Right cardiac atrium (tissue), 5 donors: ENCODE data around the gene ZNF581. TPM values are rescaled to one million over a fixed set of nuclear protein-coding genes. Genes with fewer than 3 reads are reported as not detected.
A peak's percentile ranks its signal among the peaks of the same experiment; 100 is the strongest.

Experiments used
- ATAC-seq, 2 donors: fragments of 200-7000 bp; cut with Tn5 transposase; one replicate each; pipeline versions ENCODE4 v1.8.0 to v1.9.1; 2020; ENCODE audit warnings: moderate library complexity in 2 of 2, mild to moderate bottlenecking in 1 of 2
- DNase-seq, 3 donors: peaks; one replicate each; pipeline ENCODE4 v3.0.0-alpha.2; 2020
- H3K27ac ChIP-seq: one replicate; pipeline ENCODE4 v1.5.1; 2013; ENCODE audit warnings: mild to moderate bottlenecking, low read length, control low read depth, moderate library complexity
- H3K27me3 ChIP-seq: one replicate; pipeline ENCODE4 v1.6.1; 2013; ENCODE audit not compliant: control insufficient read depth, insufficient read depth
- H3K4me1 ChIP-seq: one replicate; pipeline ENCODE4 v1.6.1; 2013; ENCODE audit warnings: low read length; ENCODE audit not compliant: control insufficient read depth, insufficient read depth
- H3K4me3 ChIP-seq: one replicate; pipeline ENCODE4 v1.5.1; 2013; ENCODE audit warnings: low read length, control low read depth
- H3K9me3 ChIP-seq: one replicate; pipeline ENCODE4 v1.6.1; 2013; ENCODE audit warnings: low read length; ENCODE audit not compliant: control insufficient read depth
- WGBS: extraction: QIAGEN DNeasy Blood & Tissue Kit; methylation state at CpG from one replicate; pipeline ENCODE4 v1.1.7; 2013; 5-methylcytosine and 5-hydroxymethylcytosine counted together
- intact Hi-C, 4 donors: fragments of 100-400 bp; cut with DNase I; formaldehyde crosslinking; loops; one replicate each; pipeline versions ENCODE4 v1.11.0 to v1.14.0; 2022 to 2023
- long read RNA-seq, 4 donors: library from polyadenylated mRNA; unstranded; transcript quantifications; one replicate each; pipeline ENCODE4 v2.0.0, GENCODE V29; 2020 to 2021
- polyA plus RNA-seq: library from polyadenylated mRNA; stranded (reverse); fragments of 200-250 nt; gene quantifications from one replicate; pipeline ENCODE4 v1.2.3, GENCODE V29; 2013
- total RNA-seq, 4 donors: library from RNA; stranded (reverse); fragmentation: NEBNext Ultra II Directional; extraction: Animal tissue kit (Norgen Biotek cat#: 25700); gene quantifications; one replicate each; pipeline ENCODE4 v1.2.1, GENCODE V29; 2021
- donor health status: healthy with polysubstance abuse.
- donor health status: DM: no; HTN: yes; CAD: no.
- donor health status: DM: no; HTN: no; CAD: no.
- donor health status: DM: no; HTN: yes; CAD: no; lungs with severe emphysema.
- donor health status: DM: yes; HTN: yes; CAD: no.

The ZNF581 gene, protein sequence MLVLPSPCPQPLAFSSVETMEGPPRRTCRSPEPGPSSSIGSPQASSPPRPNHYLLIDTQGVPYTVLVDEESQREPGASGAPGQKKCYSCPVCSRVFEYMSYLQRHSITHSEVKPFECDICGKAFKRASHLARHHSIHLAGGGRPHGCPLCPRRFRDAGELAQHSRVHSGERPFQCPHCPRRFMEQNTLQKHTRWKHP
- 10 to 100 TPM in 1 of 4 donors, 1 to 10 TPM in 3; 7.7 to 12.5 (median 9.3) TPM for total RNA-seq
- polyA plus RNA-seq = 6.3 TPM
- long read RNA-seq, donor 1, transcript ZNF581-201 (2 exons, 1,298 nt) = major isoform, 9 of 11 reads
- long read RNA-seq, donor 1, partial matches to known transcripts = 0 of 11 reads
- long read RNA-seq, donor 1, other reads (novel, unspliced or antisense) = 2 of 11 reads
- long read RNA-seq, donor 2, transcript ZNF581-201 (2 exons, 1,298 nt) = major isoform, 7 of 8 reads
- long read RNA-seq, donor 2, partial matches to known transcripts = 0 of 8 reads
- long read RNA-seq, donor 2, other reads (novel, unspliced or antisense) = 1 of 8 reads
- long read RNA-seq, donor 3, transcript ZNF581-201 (2 exons, 1,298 nt) = major isoform, 16 of 16 reads
- long read RNA-seq, donor 3, partial matches to known transcripts = 0 of 16 reads
- long read RNA-seq, donor 3, other reads (novel, unspliced or antisense) = 0 of 16 reads
- long read RNA-seq, donor 4, transcript ZNF581-201 (2 exons, 1,298 nt) = major isoform, 8 of 12 reads
- long read RNA-seq, donor 4, partial matches to known transcripts = 1 of 12 reads
- long read RNA-seq, donor 4, other reads (novel, unspliced or antisense) = 2 of 12 reads

DNA sequence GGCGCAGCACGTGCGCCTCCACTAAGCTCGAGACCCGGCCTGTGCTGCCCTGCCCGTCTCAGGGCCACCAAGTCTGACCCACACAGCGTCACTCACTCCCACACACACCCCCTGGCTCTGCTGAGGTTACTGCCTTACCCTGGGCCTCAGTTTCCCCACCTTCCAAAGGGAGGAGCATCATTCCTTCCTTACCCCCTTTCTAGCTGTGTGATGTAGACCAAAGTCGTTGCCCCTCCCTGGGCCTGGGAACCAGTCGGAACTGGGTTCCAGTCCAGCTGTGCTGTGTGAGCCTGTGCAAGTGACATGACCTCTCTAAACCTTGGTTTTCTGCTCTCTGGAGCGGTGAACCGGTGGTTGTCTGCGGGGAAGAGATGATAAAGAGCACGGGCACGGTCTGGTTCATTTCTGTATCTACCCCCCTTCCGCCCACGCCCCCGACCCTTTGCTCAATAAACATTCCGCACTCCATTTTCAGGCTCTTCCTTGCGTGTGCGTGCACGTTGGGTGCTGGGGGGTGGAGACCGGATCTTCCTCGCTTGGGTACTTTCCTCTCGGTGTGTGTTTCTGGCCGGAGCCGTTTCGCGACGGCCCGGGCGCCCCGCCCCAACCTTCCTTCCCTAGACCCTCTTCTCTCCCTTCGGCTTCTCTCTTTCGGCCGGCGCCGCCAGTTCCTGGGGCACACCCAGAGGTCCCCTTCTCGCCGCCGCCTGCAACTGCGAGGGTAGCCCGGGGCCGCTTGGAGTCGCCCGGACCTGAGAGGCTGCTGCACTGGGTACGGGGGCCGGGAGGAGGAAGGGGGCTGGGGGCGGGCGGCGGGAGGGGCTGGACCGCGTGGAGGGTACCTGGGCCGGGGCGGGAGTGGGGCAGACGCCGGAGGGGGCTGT, at the start of gene ZNF581:
TSS of gene ZNF581 (plus strand) at position 647 of the 884 bp plus-strand sequence. CDS start 923 bp downstream, outside the sequence.
- peak within 1 kb of the TSS; percentile 73 for H3K27ac ChIP-seq
- ATAC-seq = peak; percentile 44 to 52
- peaks cover 6% of the 10 kb centered on the region for H3K4me1 ChIP-seq
- intact Hi-C loops = no loop called here
- H3K27me3 ChIP-seq = no peaks in the 10 kb centered on the region
- no peaks in the 10 kb centered on the region for H3K9me3 ChIP-seq
- 2% methylated on average over 56 of the region's 56 CpGs for WGBS
- H3K4me3 ChIP-seq = peak within 1 kb of the TSS; percentile 85
- DNase-seq = peak; percentile 74 to 89 (median 88)

DNA sequence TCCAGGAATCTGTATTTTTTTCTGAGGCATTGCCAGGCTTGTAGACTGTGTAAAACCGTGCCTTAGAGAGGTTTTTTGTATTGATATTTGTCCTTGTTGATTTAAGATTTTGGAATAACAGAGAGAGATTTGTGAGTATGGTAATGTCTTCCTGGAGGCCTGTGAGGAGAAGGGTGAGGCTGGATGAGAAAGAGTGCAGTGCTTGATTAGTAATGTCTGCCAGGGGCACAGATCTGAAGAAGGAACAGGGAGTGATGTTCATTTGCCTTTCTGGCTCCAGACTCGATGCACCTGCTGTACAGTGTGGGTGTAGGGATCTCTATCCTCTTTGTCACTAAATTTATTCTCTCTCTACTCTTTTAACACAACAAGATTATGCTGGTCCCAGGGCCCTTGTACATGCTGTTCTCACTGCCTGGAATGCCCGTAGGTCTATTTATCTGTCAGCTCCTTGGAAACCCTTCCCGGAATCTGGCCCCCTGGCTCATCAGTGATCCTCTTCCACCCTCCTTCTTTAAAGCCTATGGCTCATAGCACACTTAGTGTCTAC, 48.4 kb upstream of the ZNF581 start:
- Histone ChIP-seq H3K27ac (no peak overlapping the region), H3K4me1 (no peaks in the 10 kb centered on the region), H3K4me3 (no peak overlapping the region), H3K9me3 (no peaks in the 10 kb centered on the region), H3K27me3 (no peaks in the 10 kb centered on the region)
- DNase-seq (peak in 2 of 3 donors; percentile 10 to 33), ATAC-seq (no peak)
- WGBS = 82% methylated on average over 4 of the region's 4 CpGs
- intact Hi-C loops = loop anchor here in 1 of 4 donors (10.0 kb wide), 1 partner anchor 80 kb away; no protein-coding TSS in a partner anchor

DNA sequence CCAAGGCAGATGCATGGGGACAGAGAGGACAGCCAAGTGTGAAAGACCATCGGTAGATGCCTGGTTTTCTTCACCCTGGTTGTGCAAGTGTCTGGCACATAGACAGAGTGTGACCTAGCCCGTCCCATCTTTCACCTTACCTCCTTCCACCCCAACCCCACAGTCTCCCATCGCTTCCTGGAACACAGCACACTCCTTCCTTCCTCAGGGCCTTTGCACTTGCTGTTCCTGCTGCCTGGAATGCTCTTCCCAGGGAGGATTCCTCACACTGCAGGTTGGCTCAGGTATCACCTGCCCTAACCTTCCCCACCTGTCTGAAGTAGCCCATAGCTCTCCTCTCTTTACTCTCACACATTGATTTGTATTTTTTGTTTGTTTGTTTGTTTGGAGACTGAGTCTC, 47.1 kb upstream of the ZNF581 start:
- ATAC-seq (no peak), DNase-seq (peak in 1 of 3 donors; percentile 2)
- H3K4me1 ChIP-seq = no peaks in the 10 kb centered on the region
- intact Hi-C loops = loop anchor here in 1 of 4 donors (10.0 kb wide), 1 partner anchor 82 kb away; no protein-coding TSS in a partner anchor
- H3K4me3 ChIP-seq = no peak overlapping the region
- 98% methylated on average over 3 of the region's 3 CpGs for WGBS
- no peak overlapping the region for H3K27ac ChIP-seq
- H3K27me3 ChIP-seq = no peaks in the 10 kb centered on the region
- no peaks in the 10 kb centered on the region for H3K9me3 ChIP-seq

DNA sequence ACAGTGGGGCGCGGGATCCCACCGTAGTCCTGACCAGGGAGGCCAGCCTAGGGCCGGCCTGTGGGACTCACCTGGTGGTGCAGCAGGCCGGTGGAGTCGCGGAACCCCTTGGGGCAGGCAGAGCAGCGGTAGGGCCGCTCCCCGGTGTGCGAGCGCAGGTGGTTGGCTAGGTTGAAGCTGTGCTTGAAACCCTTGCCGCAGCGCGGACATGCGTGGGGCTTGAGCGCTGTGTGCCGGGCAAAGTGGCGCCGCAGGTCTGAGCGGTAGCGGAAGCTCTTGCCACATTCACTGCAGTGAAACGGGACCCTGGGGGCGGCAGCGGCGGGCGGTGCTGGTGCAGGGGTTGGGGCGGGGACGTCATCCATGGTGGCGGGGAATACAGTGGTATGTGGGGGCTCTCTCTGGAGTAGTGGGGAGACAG, 45.9 kb upstream of the ZNF581 start:
- H3K27ac ChIP-seq = no peak overlapping the region
- 97% methylated on average over 30 of the region's 30 CpGs for WGBS
- DNase-seq = peak; percentile 37 to 74 (median 68)

DNA sequence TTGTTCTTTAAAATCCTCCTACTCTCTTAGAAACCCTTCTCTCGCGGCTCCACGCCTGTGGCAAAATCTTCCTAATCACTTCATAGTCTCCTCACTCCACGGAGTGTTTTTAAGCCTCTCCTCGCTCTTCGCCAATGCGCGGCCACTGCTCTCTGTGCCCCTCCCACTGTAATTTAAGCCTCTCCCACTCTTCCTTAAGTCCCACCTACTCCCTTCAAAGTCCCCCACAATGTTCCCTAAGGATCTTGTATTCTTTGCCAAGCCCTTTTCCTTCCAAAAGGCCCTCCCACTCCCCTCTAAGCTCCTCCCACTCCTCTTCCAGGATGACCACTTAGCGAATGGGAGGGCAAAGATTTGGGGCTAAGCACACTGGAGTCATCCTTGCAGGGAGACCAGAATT, 45.4 kb upstream of the ZNF581 start:
- 87% methylated on average over 9 of the region's 9 CpGs for WGBS
- no peaks in the 10 kb centered on the region for H3K9me3 ChIP-seq
- intact Hi-C loops = loop anchor here in 1 of 4 donors (10.0 kb wide), 1 partner anchor 83 kb away; no protein-coding TSS in a partner anchor
- no peak for ATAC-seq
- no peak for DNase-seq
- no peaks in the 10 kb centered on the region for H3K27me3 ChIP-seq
- no peaks in the 10 kb centered on the region for H3K4me1 ChIP-seq
- no peak overlapping the region for H3K4me3 ChIP-seq
- no peak overlapping the region for H3K27ac ChIP-seq

More for the DNA sequence above, 45.9 kb upstream of the ZNF581 start:
- intact Hi-C loops = loop anchor here in 1 of 4 donors (10.0 kb wide), 1 partner anchor 83 kb away; no protein-coding TSS in a partner anchor
- ATAC-seq = no peak
- no peak overlapping the region for H3K4me3 ChIP-seq
- H3K9me3 ChIP-seq = no peaks in the 10 kb centered on the region
- H3K4me1 ChIP-seq = no peaks in the 10 kb centered on the region
- no peaks in the 10 kb centered on the region for H3K27me3 ChIP-seq

DNA sequence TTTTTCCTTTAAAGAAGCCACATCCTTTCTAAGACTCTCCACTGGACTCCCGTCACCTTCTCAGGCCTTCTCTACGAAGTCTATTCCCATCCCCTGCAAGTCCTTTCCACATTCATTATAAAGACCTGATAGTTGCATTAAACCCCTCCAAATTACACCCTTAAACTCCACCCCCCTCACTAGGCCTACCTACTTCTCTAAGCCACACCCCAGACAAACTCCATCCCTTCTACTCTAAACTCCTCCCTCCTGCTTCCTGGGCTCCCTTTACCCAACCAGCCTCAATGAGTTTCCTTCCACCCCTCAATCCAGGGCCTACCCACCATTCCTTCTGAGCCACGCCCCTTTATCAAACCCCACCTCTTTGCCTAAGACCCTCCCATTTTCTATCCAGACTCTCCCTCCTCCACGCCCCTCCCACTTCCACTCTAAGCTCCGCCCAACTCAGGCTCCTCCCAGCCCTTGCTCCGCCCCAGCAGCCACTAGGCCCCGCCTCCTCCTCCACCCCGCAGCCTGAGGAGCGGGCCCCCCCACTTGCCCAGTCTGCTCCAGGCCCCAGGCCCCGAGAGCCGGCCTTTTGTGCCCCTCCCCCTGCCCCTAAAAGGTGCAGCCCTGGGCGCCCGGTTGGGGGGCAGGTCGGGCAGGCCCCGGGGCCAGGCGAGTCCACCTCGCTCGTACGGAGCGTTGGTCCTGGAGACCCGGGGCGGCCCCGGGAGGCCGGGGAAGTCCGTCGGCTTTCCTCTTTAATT, 44.6 kb upstream of the ZNF581 start:
- no peaks in the 10 kb centered on the region for H3K27me3 ChIP-seq
- peak overlapping the region; percentile 71 for H3K4me3 ChIP-seq
- peak; percentile 93 to 96 (median 95) for DNase-seq
- H3K27ac ChIP-seq = peak overlapping the region; percentile 99
- WGBS = 6% methylated on average over 26 of the region's 26 CpGs
- no peaks in the 10 kb centered on the region for H3K4me1 ChIP-seq
- no peaks in the 10 kb centered on the region for H3K9me3 ChIP-seq
- intact Hi-C loops = loop anchor here in 1 of 4 donors (10.0 kb wide), 1 partner anchor 84 kb away; no protein-coding TSS in a partner anchor
- ATAC-seq = peak; percentile 85 to 89

DNA sequence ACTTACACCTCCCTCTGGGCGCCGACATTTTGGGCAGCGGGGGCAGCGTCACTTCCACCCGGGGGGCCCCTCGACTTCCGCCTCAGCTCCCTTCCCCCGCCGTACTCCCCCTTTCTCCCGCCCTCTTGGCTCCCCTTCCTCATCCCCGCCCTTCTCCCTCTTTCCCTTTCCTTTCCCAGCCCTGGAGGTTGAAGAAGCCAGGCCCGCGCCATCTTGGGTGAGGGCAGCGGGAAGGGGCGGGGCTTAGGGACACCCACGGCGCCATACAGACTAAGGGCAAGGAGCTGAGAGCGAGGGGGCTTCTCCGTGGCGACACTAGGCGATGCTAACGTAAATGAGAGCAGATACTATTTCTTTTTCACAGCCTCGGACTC, 44.0 kb upstream of the ZNF581 start, which contains the start of gene FIZ1:
TSS of gene FIZ1 (minus strand) at position 50 of the 374 bp plus-strand sequence. CDS start 1,652 bp downstream, outside the sequence.
- H3K9me3 ChIP-seq = no peaks in the 10 kb centered on the region
- no peaks in the 10 kb centered on the region for H3K4me1 ChIP-seq
- DNase-seq (peak; percentile 98 to 99 (median 99)), ATAC-seq (peak; percentile 93 to 94)
- intact Hi-C loops = loop anchor here in 1 of 4 donors (10.0 kb wide), 1 partner anchor 85 kb away; no protein-coding TSS in a partner anchor
- peak within 1 kb of the TSS; percentile 71 for H3K4me3 ChIP-seq
- no peaks in the 10 kb centered on the region for H3K27me3 ChIP-seq
- under 1% methylated on average over 23 of the region's 23 CpGs for WGBS
- H3K27ac ChIP-seq = peak within 1 kb of the TSS; percentile 99

DNA sequence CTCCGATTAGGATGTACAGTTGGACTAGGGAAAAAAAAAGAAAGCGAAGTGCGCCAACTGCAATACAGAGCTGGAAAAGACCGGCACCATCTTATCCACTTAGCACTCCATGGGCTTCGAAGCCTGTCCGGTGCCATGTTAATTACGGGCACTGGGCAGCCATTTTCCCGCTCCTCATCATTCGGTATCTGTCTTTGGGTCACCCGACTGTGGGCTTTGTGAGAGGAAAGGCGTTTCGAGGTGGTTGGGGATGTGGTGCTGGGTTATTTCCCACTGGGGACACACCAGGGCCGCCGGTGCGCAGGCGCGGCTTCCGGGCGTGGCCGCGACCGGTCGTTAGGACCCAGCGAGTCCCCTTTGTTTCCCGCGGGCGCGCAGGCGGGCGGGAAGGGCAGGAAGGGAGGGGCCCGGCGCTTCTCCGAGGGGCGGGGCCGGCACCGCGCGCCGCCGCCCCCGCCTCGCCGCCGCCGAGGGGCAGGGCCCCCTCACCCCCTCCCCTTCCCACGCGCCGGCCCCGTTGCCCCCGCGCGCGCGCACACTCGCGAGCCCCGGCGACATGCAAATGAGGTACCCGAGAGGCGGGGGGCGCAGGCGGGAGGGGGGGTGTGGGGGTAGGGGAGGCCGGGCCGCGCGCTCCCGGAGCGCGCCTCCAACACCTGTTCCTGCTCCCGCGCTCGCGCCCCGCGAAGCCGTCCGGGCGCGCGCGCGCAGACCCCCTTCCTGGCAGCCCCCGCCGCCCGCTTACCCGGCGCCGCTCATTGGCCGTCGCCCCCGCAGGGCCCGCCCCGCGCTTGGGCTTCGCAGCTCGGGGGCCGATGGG, 43.4 kb upstream of the ZNF581 start, which contains the start of gene ZNF524:
TSS of gene ZNF524 (plus strand) at position 447 of the 820 bp plus-strand sequence. CDS start 1,825 bp downstream, outside the sequence.
- under 1% methylated on average over 97 of the region's 97 CpGs for WGBS
- DNase-seq (peak; percentile 88 to 95 (median 94)), ATAC-seq (peak; percentile 64 to 67)
- H3K4me3 ChIP-seq = peak within 1 kb of the TSS; percentile 71
- no peaks in the 10 kb centered on the region for H3K27me3 ChIP-seq
- intact Hi-C loops = loop anchor here in 2 of 4 donors (10.0 kb wide), 1 partner anchor 85 kb away; no protein-coding TSS in a partner anchor
- no peaks in the 10 kb centered on the region for H3K9me3 ChIP-seq
- H3K27ac ChIP-seq = peak within 1 kb of the TSS; percentile 99
- no peaks in the 10 kb centered on the region for H3K4me1 ChIP-seq
